Trophoblast cell (in vitro differentiated cells and primary cell): ENCODE results near the gene ZNF366.

Source experiments
- DNase-seq, 2 donors: peaks; one replicate each; pipeline ENCODE4 v3.0.0-alpha.2; 2016
- H2AFZ ChIP-seq: 2 replicates; pipeline ENCODE4 v1.6.1; 2013; ENCODE audit warnings: low read length, moderate library complexity, mild to moderate bottlenecking; ENCODE audit not compliant: insufficient read depth, poor library complexity
- H2AK5ac ChIP-seq: 2 replicates; pipeline ENCODE4 v1.6.1; 2013; ENCODE audit warnings: mild to moderate bottlenecking, low read length
- H2BK120ac ChIP-seq: 2 replicates; pipeline ENCODE4 v1.6.1; 2013; ENCODE audit warnings: low read length, mild to moderate bottlenecking, moderate library complexity; ENCODE audit not compliant: insufficient read depth, poor library complexity
- H2BK12ac ChIP-seq: 2 replicates; pipeline ENCODE4 v1.6.1; 2013; ENCODE audit warnings: mild to moderate bottlenecking, low read length, moderate library complexity
- H2BK5ac ChIP-seq: 2 replicates; pipeline ENCODE4 v1.6.1; 2013; ENCODE audit warnings: low read length, low read depth, moderate library complexity, mild to moderate bottlenecking; ENCODE audit not compliant: poor library complexity
- H3K14ac ChIP-seq: 2 replicates; pipeline ENCODE4 v1.6.1; 2013; ENCODE audit warnings: mild to moderate bottlenecking, low read length
- H3K18ac ChIP-seq: 2 replicates; pipeline ENCODE4 v1.6.1; 2013; ENCODE audit warnings: mild to moderate bottlenecking, low read length
- H3K23ac ChIP-seq: 2 replicates; pipeline ENCODE4 v1.6.1; 2013; ENCODE audit warnings: low read length
- H3K27ac ChIP-seq: 2 replicates; pipeline ENCODE4 v1.5.1; 2013; ENCODE audit warnings: low read depth, mild to moderate bottlenecking, inconsistent platforms, low read length, moderate library complexity
- H3K27me3 ChIP-seq: 2 replicates; pipeline ENCODE4 v1.6.1; 2013; ENCODE audit warnings: inconsistent platforms, mild to moderate bottlenecking, low read length, moderate library complexity; ENCODE audit not compliant: insufficient read depth
- H3K36me3 ChIP-seq, 2 experiments: 1 replicate in 1 of 2; 2 replicates in 1 of 2; pipeline ENCODE4 v1.6.1; 2013; ENCODE audit warnings: low read length in 2 of 2, mild to moderate bottlenecking in 2 of 2, moderate library complexity in 1 of 2; ENCODE audit not compliant: insufficient read depth in 2 of 2, control insufficient read depth in 1 of 2
- H3K4ac ChIP-seq: 2 replicates; pipeline ENCODE4 v1.6.1; 2013; ENCODE audit warnings: low read depth, mild to moderate bottlenecking, low read length, moderate library complexity
- H3K4me1 ChIP-seq, 2 experiments: 1 replicate in 1 of 2; 2 replicates in 1 of 2; pipeline ENCODE4 v1.6.1; 2013; ENCODE audit warnings: low read length in 2 of 2, mild to moderate bottlenecking in 2 of 2, moderate library complexity in 1 of 2; ENCODE audit not compliant: insufficient read depth in 2 of 2, control insufficient read depth in 1 of 2
- H3K4me2 ChIP-seq: 2 replicates; pipeline ENCODE4 v1.6.1; 2013; ENCODE audit warnings: inconsistent platforms, mild to moderate bottlenecking, low read length, moderate library complexity
- H3K4me3 ChIP-seq: 2 replicates; pipeline ENCODE4 v1.5.1; 2013; ENCODE audit warnings: mild to moderate bottlenecking, low read depth, low read length, inconsistent platforms
- H3K79me1 ChIP-seq: one replicate; pipeline ENCODE4 v1.6.1; 2013; ENCODE audit warnings: low read length
- H3K79me2 ChIP-seq: 2 replicates; pipeline ENCODE4 v1.6.1; 2013; ENCODE audit warnings: low read length, mild to moderate bottlenecking; ENCODE audit not compliant: control insufficient read depth, insufficient read depth, poor library complexity
- H3K9ac ChIP-seq: 2 replicates; pipeline ENCODE4 v1.6.1; 2013; ENCODE audit warnings: mild to moderate bottlenecking, low read length
- H3K9me3 ChIP-seq: 2 replicates; pipeline ENCODE4 v1.6.1; 2013; ENCODE audit warnings: low read depth, mild to moderate bottlenecking, control low read depth, inconsistent platforms, low read length; ENCODE audit not compliant: insufficient read depth
- H4K12ac ChIP-seq: 2 replicates; pipeline ENCODE4 v1.6.1; 2013; ENCODE audit warnings: low read depth, mild to moderate bottlenecking, low read length, moderate library complexity
- H4K8ac ChIP-seq: 2 replicates; pipeline ENCODE4 v1.6.1; 2013; ENCODE audit warnings: low read depth, mild to moderate bottlenecking, low read length, moderate library complexity
- H4K91ac ChIP-seq: one replicate; pipeline ENCODE4 v1.6.1; 2013; ENCODE audit warnings: low read depth, mild to moderate bottlenecking, low read length, moderate library complexity
- WGBS: extraction: QIAGEN DNeasy Blood & Tissue Kit; methylation state at CpG from one replicate; pipeline ENCODE4 v1.1.7; 2013; ENCODE audit warnings: missing lambda C conversion rate; ENCODE audit not compliant: insufficient read length, insufficient coverage; ENCODE audit errors: extremely low coverage; 5-methylcytosine and 5-hydroxymethylcytosine counted together

ZNF366 gene

DNA sequence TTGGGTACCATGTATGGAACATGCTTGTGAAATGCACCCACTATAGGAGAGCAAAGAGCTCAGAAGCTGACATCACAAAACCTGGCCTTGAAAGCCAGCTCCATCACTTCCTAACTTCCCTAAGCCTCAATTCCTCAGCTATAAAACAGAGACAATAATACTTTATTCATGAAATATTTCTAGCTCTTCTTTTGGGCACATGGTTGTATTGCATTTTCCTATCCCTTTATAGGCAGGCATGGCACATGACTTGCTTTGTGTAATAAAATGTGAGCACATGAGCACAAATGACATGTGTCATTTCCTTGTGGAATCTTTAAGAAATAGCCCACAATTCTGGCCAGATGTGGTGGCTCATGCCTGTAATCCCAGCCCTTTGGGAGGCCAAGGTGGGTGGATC, 18.5 kb downstream of the ZNF366 start:
- Histone ChIP-seq H4K8ac (no peak overlapping the region), H3K4me3 (no peak overlapping the region), H3K27ac (no peak overlapping the region), H3K9ac (no peak overlapping the region), H3K4me1 (peaks cover 0 to 4% of the 10 kb centered on the region in 2 experiments), H3K4ac (no peak overlapping the region), H3K79me1 (no peaks in the 10 kb centered on the region), H3K9me3 (no peaks in the 10 kb centered on the region), H2AFZ (no peak overlapping the region), H2BK120ac (peak overlapping the region; percentile 15), H3K14ac (no peak overlapping the region), H4K12ac (no peak overlapping the region), H3K36me3 (no peaks in the 10 kb centered on the region), H3K27me3 (no peaks in the 10 kb centered on the region), H3K4me2 (no peak overlapping the region), H3K23ac (no peak overlapping the region), H4K91ac (no peak overlapping the region), H3K79me2 (peaks cover 1% of the 10 kb centered on the region), H2BK12ac (no peak overlapping the region), H2BK5ac (no peak overlapping the region), H2AK5ac (no peak overlapping the region), H3K18ac (no peak overlapping the region)
- DNase-seq, result no peak

DNA sequence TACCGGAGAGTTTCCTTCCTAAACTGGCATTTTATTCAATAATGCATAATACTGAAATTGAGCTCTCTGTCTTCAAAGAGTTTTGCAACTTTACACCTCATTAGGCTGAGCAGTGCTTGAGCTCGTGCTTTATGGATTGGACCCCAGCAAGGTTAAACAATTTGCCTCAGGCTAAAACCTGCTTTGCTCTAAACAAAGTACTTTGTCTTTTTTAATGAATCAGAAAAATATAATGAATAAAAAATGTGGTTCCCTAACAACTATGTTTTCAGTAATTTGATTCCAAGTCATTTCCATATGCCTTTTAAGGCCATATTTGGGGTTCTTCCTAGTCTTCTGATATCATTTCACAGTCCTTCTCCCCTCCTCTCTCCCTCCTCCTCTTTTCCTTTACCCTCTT, 20.0 kb downstream of the ZNF366 start:
- H2BK5ac ChIP-seq, result no peak overlapping the region
- H4K8ac ChIP-seq, result no peak overlapping the region
- no peak overlapping the region for H3K14ac ChIP-seq
- no peak overlapping the region for H3K9ac ChIP-seq
- H2AK5ac ChIP-seq, result no peak overlapping the region
- H3K9me3 ChIP-seq, result no peaks in the 10 kb centered on the region
- H3K4me3 ChIP-seq, result no peak overlapping the region
- no CpG with 5 or more reads among the region's 2 CpGs for WGBS
- no peak overlapping the region for H4K12ac ChIP-seq
- H3K4me1 ChIP-seq, result peaks cover 0 to 4% of the 10 kb centered on the region in 2 experiments
- no peaks in the 10 kb centered on the region for H3K36me3 ChIP-seq
- no peak overlapping the region for H2AFZ ChIP-seq
- no peak overlapping the region for H4K91ac ChIP-seq
- no peak overlapping the region for H2BK120ac ChIP-seq
- H3K79me1 ChIP-seq, result no peaks in the 10 kb centered on the region
- H3K4me2 ChIP-seq, result no peak overlapping the region
- H3K27ac ChIP-seq, result no peak overlapping the region
- H3K27me3 ChIP-seq, result no peaks in the 10 kb centered on the region
- no peak overlapping the region for H3K18ac ChIP-seq
- no peak overlapping the region for H2BK12ac ChIP-seq
- DNase-seq, result peak in 1 of 2 donors; percentile 39
- no peak overlapping the region for H3K23ac ChIP-seq
- H3K4ac ChIP-seq, result no peak overlapping the region
- peaks cover 1% of the 10 kb centered on the region for H3K79me2 ChIP-seq

DNA sequence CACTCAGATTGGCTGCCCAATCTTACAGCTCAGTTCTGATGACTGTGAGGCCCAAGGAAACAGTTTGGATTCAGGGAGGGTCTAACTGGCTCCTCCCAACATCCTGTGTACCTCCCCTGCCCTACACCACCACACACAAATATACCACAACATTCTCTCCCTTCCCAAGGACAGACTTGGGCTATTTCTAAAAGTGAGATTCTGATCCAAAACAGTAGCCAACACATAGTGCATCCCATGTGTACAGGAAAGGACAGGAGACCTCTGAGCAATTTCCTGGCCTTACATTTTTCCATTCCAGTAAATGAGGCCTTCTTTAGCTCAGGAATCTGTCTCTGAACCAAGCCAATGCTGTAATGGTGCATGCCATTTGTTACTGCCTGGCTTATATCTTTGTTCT, 20.8 kb downstream of the ZNF366 start:
- H3K79me2 ChIP-seq, result peaks cover 1% of the 10 kb centered on the region
- H3K4me2 ChIP-seq, result no peak overlapping the region

DNA sequence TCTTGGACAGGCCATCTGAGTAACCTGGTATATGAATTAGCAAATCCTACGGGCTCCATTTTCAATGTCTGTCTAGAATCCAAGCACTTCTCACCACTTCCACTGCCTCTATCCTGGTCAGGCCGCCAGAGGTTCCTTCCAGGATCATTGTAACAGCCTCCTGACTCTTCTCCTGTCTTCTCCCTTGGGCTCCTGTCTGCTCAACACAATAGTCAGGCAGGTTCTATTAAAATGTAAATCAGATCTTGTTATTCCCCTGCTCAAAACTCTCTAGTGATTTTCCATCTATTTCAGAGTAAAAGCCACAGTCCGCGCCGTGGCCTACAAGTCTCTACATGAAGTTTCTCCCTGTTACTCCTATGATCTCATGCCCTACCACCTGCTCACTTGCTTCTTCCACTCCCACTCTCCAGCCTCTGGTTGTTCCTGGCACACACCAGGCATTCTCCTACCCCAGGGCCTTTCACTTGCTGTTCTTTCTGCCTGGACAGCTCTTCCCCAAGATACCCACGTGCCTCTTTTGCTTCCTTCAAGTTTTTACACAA, 21.7 kb downstream of the ZNF366 start:
- Histone ChIP-seq H3K4me3 (no peak overlapping the region), H3K79me2 (peaks cover 1% of the 10 kb centered on the region), H4K12ac (no peak overlapping the region), H3K23ac (no peak overlapping the region), H3K4me1 (peaks cover 0 to 4% of the 10 kb centered on the region in 2 experiments), H4K91ac (no peak overlapping the region), H2AFZ (no peak overlapping the region), H4K8ac (no peak overlapping the region), H2BK120ac (no peak overlapping the region), H2BK5ac (no peak overlapping the region), H2BK12ac (peak overlapping the region; percentile 6), H3K18ac (no peak overlapping the region), H2AK5ac (peak overlapping the region; percentile 9), H3K14ac (no peak overlapping the region), H3K4me2 (no peak overlapping the region), H3K27me3 (no peaks in the 10 kb centered on the region), H3K4ac (no peak overlapping the region), H3K36me3 (no peaks in the 10 kb centered on the region), H3K79me1 (no peaks in the 10 kb centered on the region), H3K9ac (no peak overlapping the region), H3K9me3 (no peaks in the 10 kb centered on the region), H3K27ac (no peak overlapping the region)
- no CpG with 5 or more reads among the region's 6 CpGs for WGBS
- DNase-seq, result no peak

More for the DNA sequence above, 20.8 kb downstream of the ZNF366 start:
- peak overlapping the region; percentile 40 for H4K8ac ChIP-seq
- H3K4ac ChIP-seq, result no peak overlapping the region
- H3K79me1 ChIP-seq, result no peaks in the 10 kb centered on the region
- H4K12ac ChIP-seq, result no peak overlapping the region
- peaks cover 0 to 4% of the 10 kb centered on the region in 2 experiments for H3K4me1 ChIP-seq
- H3K36me3 ChIP-seq, result no peaks in the 10 kb centered on the region
- no peaks in the 10 kb centered on the region for H3K27me3 ChIP-seq
- no peak overlapping the region for H3K9ac ChIP-seq
- no peak overlapping the region for H3K4me3 ChIP-seq
- H2BK12ac ChIP-seq, result peak overlapping the region; percentile 29
- H3K9me3 ChIP-seq, result no peaks in the 10 kb centered on the region
- H3K18ac ChIP-seq, result no peak overlapping the region
- H3K27ac ChIP-seq, result no peak overlapping the region
- H2BK120ac ChIP-seq, result no peak overlapping the region
- no peak overlapping the region for H2BK5ac ChIP-seq
- H3K23ac ChIP-seq, result no peak overlapping the region
- no peak overlapping the region for H2AFZ ChIP-seq
- DNase-seq, result no peak
- no peak overlapping the region for H3K14ac ChIP-seq
- H4K91ac ChIP-seq, result no peak overlapping the region
- no peak overlapping the region for H2AK5ac ChIP-seq
